D721Med (cell line): Measurements from ENCODE around the gene ULK4.
"Not testable (repeated sequence)": the region's sequence is repeated elsewhere in the genome, so short reads cannot be mapped to it uniquely, and the experiment has no call there.

Experiments used
- DNase-seq: peaks from one replicate; pipeline ENCODE4 v3.0.0; 2011; ENCODE audit warnings: low spot score; ENCODE audit not compliant: insufficient read length
- FAIRE-seq: peaks from 2 replicates; lab custom pipeline; 2011; peaks lifted over from hg19 to GRCh38; lab: Jason Lieb, UNC
- TF ChIP-seq, protein P1 (sequence below): IDR thresholded peaks from 2 replicates; pipeline ENCODE4 v1.5.1; 2012; ENCODE audit warnings: mild to moderate bottlenecking, control low read depth; ENCODE audit not compliant: insufficient read depth; ENCODE audit errors: missing control alignments

Gene ULK4

DNA sequence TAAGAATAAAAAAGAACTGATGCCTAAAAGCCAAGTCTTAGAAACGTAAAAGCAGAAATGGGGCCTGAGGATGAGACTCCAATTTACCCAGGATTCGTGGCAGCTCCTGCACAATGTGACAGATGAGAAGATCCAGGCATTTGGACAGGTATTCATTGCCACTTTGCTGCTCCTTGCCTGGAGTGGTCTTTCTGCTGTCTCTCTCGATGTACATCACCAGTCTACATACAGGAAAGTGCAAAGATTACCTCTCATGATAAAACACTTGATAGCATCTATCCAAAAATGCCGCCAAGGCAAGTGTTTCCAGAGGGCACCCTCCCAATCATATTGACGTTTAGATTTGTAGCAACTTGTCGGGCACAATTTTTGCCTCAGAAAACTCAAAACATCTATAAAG, 244.3 kb downstream of the ULK4 start:
- FAIRE-seq (no peak), DNase-seq (no peak)
- TF ChIP-seq, protein P1, sequence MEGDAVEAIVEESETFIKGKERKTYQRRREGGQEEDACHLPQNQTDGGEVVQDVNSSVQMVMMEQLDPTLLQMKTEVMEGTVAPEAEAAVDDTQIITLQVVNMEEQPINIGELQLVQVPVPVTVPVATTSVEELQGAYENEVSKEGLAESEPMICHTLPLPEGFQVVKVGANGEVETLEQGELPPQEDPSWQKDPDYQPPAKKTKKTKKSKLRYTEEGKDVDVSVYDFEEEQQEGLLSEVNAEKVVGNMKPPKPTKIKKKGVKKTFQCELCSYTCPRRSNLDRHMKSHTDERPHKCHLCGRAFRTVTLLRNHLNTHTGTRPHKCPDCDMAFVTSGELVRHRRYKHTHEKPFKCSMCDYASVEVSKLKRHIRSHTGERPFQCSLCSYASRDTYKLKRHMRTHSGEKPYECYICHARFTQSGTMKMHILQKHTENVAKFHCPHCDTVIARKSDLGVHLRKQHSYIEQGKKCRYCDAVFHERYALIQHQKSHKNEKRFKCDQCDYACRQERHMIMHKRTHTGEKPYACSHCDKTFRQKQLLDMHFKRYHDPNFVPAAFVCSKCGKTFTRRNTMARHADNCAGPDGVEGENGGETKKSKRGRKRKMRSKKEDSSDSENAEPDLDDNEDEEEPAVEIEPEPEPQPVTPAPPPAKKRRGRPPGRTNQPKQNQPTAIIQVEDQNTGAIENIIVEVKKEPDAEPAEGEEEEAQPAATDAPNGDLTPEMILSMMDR = no peak

DNA sequence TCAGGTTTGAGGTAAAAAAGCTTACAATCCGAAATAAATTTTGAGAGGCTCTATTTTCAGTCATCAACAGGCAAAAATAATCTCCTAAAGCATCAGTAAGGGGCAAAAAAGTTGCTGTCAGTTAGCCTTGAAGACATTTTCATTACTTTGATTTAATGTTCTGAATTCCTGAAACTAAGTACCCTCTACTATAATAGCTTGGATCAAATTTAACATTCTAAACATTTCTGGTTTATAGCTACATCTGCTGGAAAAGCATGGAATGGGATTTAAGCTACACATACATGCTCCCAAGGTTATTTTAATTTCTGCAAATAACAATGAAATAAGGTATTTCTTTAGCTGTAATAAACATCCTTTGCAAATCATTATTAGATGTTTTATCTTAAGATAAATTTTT, 245.4 kb downstream of the ULK4 start:
- DNase-seq (no peak), FAIRE-seq (no peak)
- TF ChIP-seq, protein P1 = peak; percentile 27

DNA sequence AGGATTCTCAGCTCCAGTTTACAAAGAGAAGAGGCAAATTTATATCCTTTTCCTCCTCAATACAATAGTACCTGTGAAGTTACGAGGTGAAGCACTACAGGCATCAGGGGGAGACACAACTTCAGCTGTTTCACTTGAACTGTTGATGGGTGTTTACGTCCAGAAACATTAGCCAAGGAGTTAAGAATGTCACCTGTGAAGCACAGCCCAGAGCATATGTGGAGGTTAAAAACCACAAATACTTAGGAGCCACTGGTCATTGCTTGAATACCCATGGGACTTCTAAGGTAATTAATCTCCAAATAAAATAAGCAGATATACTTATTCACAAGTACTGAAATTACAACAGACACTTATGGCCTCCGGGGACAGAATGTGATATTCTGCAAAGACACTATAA, 246.5 kb downstream of the ULK4 start:
- TF ChIP-seq, protein P1 = no peak
- DNase-seq (no peak), FAIRE-seq (no peak)

DNA sequence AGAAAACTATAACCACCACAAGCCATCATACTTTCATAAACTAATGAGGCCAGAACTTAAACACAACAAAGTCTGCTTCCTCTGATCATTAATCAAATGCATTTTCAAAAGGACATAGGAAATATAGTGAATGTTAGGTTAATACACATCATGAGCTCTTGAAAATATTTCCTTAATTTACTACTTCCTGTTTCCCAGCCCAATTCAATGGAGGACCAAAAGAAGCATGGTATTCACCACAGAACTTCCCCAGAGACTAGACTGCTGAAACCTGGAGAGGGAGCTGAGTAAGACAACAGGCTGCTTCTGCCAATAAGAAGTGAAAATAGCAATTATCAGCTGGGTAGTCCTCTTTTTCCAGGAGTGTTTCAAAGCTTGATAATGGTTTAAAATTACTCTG, 250.3 kb downstream of the ULK4 start:
- DNase-seq (no peak), FAIRE-seq (no peak)
- TF ChIP-seq, protein P1 = no peak

DNA sequence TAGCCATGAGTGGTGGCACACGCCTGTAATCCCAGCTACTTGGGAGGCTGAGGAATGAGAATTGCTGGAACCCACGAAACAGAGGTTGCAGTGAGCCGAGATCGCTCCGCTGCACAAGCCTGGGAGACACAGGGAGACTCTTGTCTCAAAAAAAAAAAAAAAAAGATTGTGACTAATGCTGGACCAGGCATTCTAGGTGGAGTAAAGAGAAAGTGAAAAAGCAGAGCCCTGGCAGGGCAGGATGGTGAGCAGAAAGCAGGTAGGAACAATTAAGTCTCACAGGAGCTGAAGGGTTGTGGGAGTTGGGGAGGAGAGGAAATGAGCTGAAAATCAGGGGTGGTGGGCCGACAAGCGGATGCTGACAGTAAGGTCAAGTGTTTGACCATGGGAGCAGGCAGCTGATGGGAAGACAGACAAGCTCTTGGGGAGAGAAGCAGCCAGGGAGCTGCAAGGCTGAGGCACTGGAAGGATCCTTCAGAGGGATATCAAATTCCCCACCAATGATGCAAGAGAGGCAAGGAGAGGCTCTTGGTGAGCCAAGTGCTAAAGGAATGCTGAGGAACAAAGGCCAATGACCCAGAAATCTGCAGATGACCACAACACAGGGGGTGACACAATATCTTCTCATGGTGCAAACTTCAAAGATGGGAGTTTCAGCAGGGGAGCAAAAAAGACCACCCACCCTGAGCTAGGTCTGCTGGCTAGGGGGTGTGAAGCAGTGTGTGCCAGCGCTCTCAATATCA, 251.1 kb downstream of the ULK4 start:
- FAIRE-seq (no peak), DNase-seq (no peak)
- TF ChIP-seq, protein P1 = no peak

DNA sequence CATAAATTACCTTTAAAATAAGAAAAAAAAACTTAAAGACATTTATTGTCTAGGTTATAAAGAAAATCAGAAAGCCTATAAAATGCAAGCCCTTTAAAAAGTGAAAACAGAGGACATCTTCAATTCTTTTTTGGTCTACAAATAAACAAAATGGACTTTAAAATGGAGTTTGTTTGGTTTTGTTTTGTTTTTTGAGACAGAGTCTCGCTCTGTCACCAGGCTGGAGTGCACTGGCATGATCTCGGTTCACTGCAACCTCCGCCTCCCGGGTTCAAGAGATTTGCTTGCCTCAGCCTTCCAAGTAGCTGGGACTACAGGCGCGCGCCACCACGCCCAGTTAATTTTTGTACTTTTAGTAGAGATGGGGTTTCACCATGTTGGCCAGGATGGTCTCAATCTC, 252.7 kb downstream of the ULK4 start:
- not testable (repeated sequence) for DNase-seq, FAIRE-seq

DNA sequence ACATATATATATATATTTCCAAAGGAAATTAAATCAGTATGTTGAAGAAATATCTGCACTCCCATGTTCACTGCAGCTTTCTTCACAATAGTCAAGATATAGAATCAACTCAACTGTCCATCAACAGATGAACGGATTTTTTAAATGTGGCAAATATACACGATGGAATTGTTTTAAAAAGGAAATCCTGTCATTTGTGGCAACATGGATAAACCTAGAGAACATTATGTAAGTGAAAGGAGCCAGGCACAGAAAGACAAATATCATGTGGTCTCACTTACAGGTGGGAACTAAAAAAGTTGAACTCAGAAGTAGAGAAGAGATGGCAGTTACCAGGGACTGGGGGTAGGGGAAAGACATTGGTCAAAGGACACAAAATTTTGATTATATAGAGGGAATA, 253.7 kb downstream of the ULK4 start:
- DNase-seq (no peak), FAIRE-seq (no peak)
- TF ChIP-seq, protein P1 = no peak
